ENCODE measurements around the gene DCAF6.

Gene DCAF6

DNA sequence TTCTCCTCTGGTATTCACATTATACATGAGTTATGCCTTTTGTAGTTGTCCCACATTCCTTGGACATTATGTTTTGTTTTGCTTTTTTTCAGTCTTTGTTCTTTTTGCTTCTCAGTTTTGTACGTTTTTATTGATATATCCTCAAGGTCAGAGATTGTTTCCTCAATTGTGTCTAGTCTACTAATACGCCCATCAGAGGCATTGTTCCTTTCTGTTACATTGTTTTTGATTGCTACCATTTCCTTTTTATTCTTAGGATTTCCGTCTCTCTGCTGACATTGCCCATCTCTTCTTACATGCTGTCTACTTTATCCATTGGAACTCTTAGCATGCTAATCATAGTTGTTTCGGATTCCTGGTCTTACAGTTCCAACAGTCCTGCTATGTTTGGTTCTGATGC lies 28.2 kb downstream of the DCAF6 start:
- no peak for DNase-seq (ENCODE audit: low read depth in 4 of 4, low spot score in 1 of 4)

DNA sequence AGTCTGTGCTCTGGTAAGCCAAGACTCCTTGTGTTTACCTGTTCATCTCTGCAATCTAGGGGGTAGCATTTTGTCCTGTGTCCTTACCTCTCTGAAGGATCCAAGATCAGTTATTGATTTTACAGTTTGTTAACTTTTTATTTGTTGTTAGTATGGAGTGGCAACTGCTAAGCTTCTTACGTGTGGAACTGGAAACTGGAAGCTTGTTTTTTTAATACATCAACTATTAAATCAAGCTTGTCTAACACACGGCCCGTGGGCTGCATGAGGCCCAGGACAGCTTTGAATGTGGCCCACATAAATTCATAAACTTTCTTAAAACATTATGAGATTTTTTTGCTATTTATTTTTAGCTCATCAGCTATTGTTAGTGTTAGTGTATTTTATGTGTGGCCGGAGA lies 29.6 kb downstream of the DCAF6 start:
- no peak for DNase-seq (ENCODE audit: low read depth in 4 of 4, low spot score in 1 of 4)

DNA sequence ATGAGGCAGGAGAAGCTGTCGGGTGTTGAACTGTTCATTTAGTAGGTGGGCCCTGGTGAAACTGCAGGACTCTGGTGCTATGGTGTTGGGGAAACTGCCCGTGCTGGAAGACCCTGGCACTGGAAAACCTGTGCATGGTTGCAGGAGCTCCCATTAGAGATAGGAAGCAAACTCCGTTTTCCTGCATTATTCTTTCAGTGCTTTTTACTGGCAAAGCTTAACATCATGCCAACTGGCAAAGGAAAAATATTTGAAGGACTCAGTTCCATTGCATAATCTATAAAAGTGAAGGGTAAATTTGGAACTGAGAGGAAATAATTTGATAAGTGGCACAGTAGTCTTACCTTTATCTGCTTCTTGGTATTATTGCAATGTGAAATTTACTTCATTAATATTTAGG lies 32.1 kb downstream of the DCAF6 start:
- DNase-seq (ENCODE audit: low read depth in 4 of 4, low spot score in 1 of 4): no peak

DNA sequence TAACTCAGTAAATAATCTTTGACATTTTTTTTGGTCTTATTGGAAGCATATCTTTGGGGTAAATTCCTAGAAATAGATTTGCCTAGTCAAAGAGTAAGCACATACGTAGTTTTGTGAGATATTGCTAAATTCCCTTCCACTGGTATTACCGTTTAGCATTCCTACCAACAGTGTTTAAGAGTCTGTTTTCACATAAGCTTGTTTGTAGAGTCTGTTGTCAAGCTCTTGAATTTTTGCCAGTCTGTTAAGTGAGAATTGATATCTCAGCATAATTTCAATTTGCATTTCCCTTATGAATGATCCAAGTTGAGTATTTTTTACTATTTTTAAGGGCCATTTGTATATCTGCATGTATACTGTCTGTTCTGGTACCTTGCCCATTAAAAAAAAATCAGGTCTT lies 37.3 kb downstream of the DCAF6 start:
- DNase-seq (ENCODE audit: low read depth in 4 of 4, low spot score in 1 of 4): no peak

DNA sequence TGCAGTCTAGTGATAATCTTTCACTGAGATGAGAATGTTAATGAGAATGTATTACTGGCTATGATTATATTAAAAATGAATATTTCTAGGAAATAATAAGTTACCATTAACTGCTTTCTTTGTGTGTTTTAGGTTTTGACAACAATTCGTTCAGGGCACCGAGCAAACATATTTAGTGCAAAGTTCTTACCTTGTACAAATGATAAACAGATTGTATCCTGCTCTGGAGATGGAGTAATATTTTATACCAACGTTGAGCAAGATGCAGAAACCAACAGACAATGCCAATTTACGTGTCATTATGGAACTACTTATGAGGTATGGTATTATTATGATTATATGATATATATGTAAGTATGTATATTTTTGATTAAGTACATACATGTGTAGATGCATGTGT lies 38.2 kb downstream of the DCAF6 start:
- no peak for DNase-seq (ENCODE audit: low read depth in 4 of 4, low spot score in 1 of 4)

DNA sequence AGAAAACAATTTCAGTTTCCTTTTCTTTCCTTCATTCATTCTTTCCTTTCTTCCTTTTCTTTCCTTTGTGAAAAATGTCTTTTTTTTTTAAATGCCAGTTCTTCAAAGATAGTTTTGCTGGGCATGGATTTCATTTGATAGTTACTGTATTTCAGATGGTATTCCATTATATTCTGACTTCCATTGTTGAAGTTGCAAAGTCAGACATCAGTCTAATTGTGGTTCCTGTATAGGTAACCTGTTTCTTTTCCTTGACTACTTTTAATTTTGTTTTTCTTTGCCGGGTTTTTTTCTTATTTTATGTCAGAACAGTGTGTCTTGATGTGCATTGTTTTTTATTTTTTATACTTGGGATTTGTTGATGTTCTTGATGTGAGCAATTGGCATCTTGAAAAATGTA lies 40.8 kb downstream of the DCAF6 start:
- DNase-seq (ENCODE audit: low read depth in 4 of 4, low spot score in 1 of 4): no peak

DNA sequence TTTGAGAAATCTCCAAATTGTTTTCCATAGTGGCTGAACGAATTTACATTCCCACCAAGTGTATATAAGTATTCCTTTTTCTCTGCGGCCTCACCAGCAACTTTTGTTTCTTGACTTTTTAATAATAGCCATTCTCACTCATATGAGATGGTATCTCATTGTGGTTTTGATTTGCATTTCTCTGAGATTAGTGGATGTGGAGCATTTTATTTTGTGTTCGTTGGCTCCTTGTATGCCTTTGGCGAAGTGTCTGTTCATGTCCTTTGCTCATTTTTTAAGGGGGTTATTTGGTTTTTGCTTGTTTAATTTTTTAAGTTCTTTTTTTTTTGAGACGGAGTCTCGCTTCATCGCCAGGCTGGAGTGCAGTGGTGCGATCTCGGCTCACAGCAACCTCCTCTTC lies 45.5 kb downstream of the DCAF6 start:
- no peak for DNase-seq (ENCODE audit: low read depth in 4 of 4, low spot score in 1 of 4)

DNA sequence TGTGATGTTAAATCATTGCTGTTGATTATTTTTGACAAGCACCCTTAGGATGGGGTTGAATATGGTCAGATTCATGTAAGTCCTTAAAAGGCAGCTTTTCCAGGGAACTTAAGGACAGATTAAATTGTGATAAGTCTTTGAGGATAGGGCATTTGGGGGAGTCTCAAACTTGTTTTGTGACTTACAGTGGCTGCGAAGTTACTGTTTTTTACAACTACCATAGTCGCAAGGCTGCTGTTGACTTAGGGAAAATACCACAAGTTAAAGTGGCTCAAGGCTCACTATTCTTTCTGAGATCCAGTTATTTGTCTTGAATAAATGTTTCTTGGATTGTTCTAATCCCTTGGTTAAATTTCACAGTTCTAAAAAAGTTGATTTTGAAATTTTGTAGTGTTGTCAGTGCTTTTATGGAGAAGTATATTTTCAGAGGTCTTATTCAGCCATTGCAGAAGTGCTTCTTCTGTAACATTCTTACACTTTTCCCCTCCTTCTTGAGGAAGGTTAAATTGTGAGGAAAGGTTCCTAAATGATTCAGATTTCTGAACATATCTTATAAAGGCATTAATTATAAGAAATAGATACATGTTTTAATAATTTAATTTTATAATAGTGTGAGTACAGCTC lies 47.4 kb downstream of the DCAF6 start:
- no peak for DNase-seq (ENCODE audit: low read depth in 4 of 4, low spot score in 1 of 4)

DNA sequence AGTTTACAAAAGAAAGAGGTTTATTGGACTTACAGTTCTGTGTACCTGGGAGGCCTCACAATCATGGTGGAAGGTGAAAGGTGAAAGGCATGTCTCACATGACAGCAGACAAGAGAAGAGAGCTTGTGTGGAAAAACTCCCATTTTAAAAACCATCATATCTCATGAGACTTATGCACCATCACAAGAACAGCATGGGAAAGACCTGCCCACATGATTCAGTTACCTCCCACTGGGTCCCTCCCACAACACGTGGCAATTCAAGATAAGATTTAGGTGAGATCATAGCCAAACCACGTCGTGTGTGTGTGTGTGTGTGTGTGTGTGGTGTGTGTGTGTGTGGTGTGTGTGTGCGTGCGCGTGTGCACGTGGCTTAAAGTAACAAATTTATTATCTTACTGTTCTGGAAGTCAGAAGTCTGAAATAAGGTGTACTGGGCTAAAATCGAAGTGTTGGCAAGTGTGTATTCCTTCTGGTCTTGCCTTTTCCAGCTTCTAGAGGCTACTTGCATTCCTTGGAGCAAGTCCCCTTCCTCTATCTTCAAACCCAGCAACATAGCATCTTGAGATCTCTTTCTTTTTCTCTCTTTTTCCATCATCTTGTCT lies 48.5 kb downstream of the DCAF6 start:
- DNase-seq (ENCODE audit: low read depth in 4 of 4, low spot score in 1 of 4): no peak

DNA sequence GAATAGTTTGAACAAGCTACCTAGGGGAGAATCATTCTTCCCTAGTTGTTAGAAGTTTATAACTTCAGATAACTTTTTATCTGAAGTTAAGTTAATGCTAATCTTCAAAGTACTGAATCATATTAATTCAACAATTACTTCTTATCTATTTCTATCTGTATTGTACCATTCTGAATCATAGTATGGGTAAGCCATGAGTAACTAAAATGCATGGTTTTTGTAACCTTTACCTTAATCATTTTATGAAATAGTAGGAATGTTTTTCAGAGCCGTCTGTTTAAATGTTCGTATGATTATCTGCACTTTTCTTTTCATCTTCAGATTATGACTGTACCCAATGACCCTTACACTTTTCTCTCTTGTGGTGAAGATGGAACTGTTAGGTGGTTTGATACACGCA lies 50.7 kb downstream of the DCAF6 start:
- no peak for DNase-seq (ENCODE audit: low read depth in 4 of 4, low spot score in 1 of 4)

DNA sequence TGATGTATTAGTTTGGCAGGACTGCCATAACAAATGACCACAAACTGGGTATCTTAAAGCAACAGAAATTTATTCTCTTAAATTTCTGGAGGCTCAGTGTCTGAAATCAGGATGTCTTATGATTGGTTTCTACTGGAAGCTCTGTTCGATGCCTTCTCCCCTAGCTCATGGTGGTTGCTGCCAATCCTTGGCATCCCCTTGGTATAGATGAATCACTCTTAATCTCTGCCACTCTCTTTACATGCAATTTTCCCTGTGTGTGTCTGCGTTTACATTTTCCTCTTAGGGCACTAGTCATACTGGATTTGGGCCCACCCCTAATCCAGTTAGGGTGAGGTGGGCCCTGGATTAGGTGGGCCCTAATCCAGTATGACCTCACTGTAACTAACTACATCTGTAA lies 55.1 kb downstream of the DCAF6 start:
- DNase-seq (ENCODE audit: low read depth in 4 of 4, low spot score in 1 of 4): no peak

DNA sequence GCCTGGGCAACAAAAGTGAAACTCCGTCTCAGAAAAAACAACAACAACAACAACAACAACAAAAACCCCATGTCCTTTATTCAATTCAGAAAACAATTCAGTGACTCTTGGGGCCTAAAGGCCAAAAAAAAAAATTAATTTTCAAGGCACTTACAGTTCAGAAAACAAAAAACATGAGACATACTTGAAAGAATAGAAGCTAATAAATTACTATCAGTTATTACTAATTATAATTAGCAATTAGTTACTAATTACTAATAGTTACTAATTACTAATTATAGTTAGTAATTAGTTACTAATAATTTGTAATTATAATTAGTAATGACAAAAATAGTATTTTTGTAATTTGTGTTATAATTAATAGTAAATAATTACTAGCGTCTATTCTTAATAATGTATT lies 57.2 kb downstream of the DCAF6 start:
- no peak for DNase-seq (ENCODE audit: low read depth in 4 of 4, low spot score in 1 of 4)

DNA sequence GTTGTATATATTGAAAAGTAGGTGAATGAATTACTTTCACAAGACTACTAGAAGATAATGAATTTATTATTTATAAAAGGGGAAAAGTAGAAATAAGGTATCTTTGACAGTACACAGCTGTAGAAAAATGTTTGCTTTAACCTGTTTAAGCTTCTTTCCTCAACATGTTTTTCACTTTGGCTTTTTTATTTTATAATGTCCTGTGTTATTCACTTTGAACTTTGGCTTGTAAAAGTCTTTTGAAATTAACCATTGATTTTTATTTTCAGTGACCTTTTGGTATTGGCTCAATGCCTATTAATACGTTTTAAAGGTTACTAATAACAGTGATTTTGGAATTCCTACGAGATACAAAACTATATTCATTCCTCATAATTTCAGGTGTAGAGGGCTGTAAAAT lies 58.1 kb downstream of the DCAF6 start:
- no peak for DNase-seq (ENCODE audit: low read depth in 4 of 4, low spot score in 1 of 4)

DNA sequence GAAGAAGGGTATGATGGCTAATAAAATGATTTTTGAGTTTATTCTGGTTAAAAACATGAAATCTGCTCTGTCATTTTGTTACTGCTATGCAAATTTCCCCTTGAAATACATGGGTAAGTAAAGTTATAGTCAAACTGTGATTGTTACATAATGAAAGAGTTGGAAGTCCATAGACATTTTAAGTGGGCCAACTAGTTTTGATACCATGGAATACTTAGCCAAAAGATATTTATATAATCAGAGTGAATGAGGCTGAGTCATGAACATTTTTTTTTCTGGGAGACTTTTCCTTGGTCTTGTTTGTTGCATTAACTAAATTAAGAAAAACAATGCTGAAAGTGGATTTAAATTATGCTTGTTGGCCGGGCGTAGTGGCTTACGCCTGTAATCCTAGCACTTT lies 58.6 kb downstream of the DCAF6 start:
- DNase-seq (ENCODE audit: low read depth in 4 of 4, low spot score in 1 of 4): no peak

DNA sequence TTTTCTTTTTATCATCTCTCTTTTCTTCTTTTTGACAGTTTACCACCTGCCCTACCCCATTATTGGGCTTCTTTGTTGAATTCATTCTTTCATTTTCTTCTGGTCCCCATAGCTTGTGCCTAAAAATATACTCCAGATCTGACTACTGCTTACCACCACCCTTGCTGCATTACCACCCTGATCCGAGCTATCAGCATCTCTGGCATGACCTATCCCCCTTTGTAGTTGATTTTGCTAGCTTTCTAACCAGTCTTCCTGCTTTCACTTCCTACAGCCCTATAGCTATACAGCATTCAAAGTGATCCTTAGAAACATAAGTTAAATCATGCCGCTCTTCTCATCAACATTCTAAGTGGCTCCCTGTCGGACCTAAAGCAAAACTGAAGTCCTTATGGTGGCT lies 59.8 kb downstream of the DCAF6 start:
- DNase-seq (ENCODE audit: low read depth in 4 of 4, low spot score in 1 of 4): no peak

DNA sequence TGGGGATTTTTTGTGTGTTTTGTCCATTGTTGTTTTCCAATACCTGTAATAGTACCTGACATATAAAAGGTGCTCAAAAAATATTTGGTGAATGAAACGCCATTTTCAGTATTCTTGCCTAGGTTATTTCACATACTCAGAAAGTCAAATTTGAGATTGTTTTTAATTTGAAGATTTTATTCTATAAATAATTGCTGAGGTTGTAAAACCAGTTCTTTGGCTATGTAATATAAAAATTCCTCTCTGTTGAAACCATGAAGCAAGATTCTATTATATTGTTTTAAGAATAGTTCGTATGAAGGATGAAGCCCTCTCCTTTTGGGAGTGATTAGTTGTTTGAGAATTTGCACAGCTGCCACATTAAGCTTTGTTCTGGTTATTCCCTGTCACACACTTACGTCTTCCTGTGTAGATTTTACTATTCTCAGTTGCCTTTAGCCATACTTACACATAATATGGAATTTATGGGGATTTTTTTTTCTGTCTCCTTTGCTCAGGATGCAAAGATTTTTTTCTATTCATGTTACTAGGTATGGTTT lies 60.6 kb downstream of the DCAF6 start:
- DNase-seq (ENCODE audit: low read depth in 4 of 4, low spot score in 1 of 4): no peak

DNA sequence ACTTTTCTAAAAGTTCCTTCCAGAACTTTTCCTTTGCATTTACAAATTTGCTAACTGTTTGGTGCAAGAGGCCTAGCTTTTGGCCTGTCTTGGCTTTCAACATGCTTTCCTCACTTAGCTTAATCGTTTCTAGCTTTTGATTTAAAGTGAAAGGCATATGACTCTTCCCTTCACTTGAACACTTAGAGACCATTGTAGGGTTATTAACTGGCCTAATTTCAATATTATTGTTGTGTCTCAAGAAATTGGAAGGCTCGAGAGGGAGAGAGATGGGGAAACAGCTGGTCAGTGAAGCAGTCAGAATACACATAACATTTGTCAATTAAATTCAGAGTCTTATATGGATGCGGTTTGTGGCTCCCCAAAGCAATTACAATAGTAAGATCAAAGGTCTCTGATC lies 63.4 kb downstream of the DCAF6 start:
- DNase-seq (ENCODE audit: low read depth in 4 of 4, low spot score in 1 of 4): no peak

DNA sequence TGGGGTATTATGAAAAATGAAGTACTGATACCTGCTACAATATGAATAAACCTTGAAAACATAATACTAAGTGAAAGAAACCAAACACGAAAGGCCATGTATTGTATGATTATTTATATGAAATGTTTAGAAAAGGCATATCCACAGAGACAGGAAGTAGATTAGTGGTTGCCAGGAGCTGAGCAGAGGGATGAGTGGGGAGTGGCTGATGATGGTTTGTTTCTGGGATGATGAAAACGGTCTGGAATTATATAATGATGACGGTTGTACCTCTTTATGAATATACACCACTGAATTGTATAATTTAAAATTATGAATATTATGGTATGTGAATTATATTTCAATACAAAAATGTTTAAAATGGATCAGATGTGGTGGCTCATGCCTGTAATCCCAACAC lies 64.2 kb downstream of the DCAF6 start:
- DNase-seq (ENCODE audit: low read depth in 4 of 4, low spot score in 1 of 4): no peak

DNA sequence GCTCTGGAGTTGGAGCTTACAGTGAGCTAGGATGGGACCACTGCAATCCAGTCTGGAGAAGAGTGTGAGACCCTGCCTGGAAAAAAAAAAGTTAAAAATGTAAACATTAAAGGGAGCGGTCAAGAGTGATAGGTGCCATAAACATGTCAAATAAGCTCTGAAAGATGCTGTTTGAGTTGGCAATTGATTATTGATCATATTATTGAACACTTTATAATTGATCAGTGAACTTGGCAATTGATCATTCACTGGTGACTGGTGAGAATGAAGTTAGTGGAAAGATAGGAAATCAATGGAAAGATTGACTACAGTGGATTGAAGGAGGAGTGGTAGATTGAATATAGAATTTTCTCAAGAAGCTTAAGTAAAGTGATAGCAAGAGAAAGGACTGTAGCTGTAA lies 64.7 kb downstream of the DCAF6 start:
- no peak for DNase-seq (ENCODE audit: low read depth in 4 of 4, low spot score in 1 of 4)

DNA sequence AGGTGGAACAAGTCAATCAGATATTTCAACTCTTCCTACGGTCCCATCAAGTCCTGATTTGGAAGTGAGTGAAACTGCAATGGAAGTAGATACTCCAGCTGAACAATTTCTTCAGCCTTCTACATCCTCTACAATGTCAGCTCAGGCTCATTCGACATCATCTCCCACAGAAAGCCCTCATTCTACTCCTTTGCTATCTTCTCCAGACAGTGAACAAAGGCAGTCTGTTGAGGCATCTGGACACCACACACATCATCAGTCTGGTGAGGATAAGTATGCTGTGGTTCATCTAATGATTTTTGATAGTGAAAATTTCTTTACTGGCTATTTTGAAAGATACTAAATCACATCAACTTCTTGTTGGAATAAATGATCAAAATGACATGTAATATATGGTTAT lies 68.0 kb downstream of the DCAF6 start:
- DNase-seq (ENCODE audit: low read depth in 4 of 4, low spot score in 1 of 4): no peak

DNA sequence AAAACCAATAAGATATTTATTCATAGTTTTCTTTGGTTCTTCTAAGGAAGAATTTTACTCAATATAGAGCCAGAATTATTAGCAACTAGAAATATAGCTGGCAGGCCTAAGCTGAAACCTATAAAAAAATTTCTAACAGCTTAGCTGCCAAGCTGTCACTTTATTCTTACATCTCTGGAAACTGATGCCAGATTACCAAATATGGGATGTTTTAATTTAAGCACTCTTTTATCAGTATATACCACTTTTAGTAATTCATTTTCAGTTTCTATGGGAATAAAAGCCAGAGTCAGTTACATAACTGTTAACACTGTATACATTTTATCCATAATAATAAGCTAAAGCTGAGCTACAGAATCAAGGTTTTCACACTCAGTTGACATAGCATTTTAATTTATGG lies 69.0 kb downstream of the DCAF6 start:
- DNase-seq (ENCODE audit: low read depth in 4 of 4, low spot score in 1 of 4): no peak

DNA sequence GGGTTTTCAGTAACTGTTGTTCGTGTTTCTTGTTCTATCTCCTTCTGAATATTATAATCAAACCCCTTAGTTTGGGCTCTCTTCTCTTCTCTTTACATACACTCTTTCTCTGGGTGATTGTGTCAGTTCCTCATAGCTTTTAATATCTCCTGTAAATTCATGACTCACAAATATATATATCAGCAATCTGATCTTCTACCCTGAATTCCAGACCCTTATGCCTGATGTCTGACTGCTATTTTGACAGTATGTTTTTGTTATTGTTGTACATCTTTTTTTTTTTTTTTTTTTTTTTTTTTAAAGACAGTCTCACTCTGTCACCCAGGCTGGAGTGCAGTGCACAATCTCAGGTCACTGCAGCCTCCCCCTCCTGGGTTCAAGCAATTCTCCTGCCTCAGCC lies 71.2 kb downstream of the DCAF6 start:
- DNase-seq (ENCODE audit: low read depth in 4 of 4, low spot score in 1 of 4): no peak

DNA sequence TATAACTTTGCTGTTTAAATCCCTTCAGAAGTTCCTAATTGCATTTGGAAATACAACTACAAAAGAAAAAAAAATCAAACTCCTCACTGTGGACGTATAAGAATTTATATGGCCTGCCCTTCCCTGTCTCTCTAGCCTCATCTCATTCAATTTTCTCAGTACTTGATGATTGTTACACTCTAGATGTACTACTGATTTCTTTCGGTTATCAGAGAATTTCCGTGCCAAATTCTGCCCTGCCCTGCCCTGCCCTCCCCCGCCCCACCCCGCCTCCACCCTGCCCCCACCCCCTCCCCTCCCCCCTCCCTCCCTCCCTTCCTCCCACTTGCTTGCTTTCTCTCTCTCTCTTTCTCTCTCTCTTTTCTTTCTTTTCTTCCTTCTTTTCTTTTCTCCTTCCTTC lies 72.1 kb downstream of the DCAF6 start:
- no peak for DNase-seq (ENCODE audit: low read depth in 4 of 4, low spot score in 1 of 4)

Data from stimulated activated CD4-positive, alpha-beta T cell treated with anti-CD3 and anti-CD28 coated beads, Interleukin-1b, Interleukin-23, amount 100 ng/mL, for 24 hours (primary cell).